ENCODE data around the gene LIF. TPM values are rescaled to one million over a fixed set of nuclear protein-coding genes. Genes with fewer than 3 reads are reported as not detected.

Gene LIF
- total RNA-seq, 1 experiment from 2014 or later, result 34.4 TPM

DNA sequence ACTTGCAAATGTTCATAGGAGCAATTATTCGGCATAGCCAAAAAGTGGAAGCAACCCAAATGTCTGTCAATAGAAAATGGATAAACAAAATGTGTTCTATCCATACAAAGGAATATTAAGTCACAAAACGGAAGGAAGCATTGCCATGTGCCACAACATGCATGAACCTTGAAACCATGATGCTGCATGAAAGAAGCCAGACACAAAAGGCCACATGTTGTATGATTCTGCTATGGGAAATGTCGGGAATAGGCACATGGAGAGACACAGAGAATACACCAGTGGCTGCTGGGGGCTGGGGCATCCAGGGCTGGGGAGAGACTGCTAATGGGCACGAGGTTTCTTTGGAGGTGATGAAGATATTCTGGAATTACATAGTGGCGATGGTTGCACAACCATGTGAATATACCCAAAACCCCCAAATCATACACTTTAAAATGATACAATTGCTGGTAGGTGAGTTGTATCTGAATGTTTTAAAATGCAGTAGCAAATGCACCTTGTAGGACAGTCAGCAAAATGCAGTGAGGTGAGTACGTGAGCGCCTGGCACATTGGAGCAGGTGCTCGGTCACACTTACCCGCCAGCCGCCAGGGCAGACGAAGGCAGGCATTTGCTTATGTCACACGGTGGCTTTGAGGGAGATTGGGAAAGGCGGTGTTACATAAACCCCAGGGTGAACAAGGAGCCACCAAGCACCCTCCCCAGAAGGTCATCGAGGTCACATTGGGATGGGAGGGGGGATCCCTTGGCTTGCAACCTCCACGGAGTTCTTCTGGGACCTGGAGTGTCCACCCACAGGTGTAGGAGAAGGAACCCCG is 26.4 kb upstream of the LIF start:
- POLR2A ChIA-PET, result no interaction called here

DNA sequence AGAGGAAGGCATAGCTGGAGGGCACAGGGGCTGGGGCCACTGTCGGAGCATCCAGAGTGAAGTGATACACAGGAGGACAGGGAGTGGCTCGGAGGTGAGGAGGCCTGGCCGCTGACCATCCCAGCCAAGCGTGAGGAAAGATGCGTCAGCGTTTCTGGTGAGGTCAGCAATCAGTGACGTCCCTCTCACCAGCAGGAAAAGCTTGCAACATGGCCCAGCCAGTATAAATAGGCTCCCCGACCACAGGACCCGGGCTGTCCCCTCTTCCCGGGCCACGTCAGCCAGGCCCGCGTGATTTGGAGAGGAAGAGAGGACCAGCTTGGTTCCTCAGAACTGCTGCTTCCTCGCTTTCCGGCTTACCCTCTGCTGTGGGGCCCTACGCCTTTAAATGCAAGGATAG is 24.3 kb upstream of the LIF start:
- ChIA-PET CTCF (no interaction called here), POLR2A (no interaction called here)
- ATAC-seq, result no peak
- DNase-seq (ENCODE audit: low read depth, low spot score), result no peak
- Histone ChIP-seq H3K36me3 (ENCODE audit: control insufficient read depth, insufficient read depth, low read length) (no peaks in the 10 kb centered on the region), H3K9me3 (ENCODE audit: control insufficient read depth, insufficient read depth, low read depth, low read length) (no peaks in the 10 kb centered on the region), H3K4me1 (ENCODE audit: control insufficient read depth, insufficient read depth, low read length) (no peaks in the 10 kb centered on the region), H3K27ac (ENCODE audit: low read length) (no peak overlapping the region), H3K4me3 (ENCODE audit: low read depth in 2 of 2, low read length in 2 of 2) (no peak overlapping the region), H3K27me3 (ENCODE audit: control insufficient read depth, insufficient read depth, low read length) (no peaks in the 10 kb centered on the region)
- intact Hi-C loops (cut with micrococcal nuclease; ENCODE audit: unreplicated experiment), result no loop called here
- TF ChIP-seq, protein P1, sequence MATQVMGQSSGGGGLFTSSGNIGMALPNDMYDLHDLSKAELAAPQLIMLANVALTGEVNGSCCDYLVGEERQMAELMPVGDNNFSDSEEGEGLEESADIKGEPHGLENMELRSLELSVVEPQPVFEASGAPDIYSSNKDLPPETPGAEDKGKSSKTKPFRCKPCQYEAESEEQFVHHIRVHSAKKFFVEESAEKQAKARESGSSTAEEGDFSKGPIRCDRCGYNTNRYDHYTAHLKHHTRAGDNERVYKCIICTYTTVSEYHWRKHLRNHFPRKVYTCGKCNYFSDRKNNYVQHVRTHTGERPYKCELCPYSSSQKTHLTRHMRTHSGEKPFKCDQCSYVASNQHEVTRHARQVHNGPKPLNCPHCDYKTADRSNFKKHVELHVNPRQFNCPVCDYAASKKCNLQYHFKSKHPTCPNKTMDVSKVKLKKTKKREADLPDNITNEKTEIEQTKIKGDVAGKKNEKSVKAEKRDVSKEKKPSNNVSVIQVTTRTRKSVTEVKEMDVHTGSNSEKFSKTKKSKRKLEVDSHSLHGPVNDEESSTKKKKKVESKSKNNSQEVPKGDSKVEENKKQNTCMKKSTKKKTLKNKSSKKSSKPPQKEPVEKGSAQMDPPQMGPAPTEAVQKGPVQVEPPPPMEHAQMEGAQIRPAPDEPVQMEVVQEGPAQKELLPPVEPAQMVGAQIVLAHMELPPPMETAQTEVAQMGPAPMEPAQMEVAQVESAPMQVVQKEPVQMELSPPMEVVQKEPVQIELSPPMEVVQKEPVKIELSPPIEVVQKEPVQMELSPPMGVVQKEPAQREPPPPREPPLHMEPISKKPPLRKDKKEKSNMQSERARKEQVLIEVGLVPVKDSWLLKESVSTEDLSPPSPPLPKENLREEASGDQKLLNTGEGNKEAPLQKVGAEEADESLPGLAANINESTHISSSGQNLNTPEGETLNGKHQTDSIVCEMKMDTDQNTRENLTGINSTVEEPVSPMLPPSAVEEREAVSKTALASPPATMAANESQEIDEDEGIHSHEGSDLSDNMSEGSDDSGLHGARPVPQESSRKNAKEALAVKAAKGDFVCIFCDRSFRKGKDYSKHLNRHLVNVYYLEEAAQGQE (IDR thresholded peaks at IDR 0.05; ENCODE audit: insufficient read depth in 1 of 2, low read depth in 2 of 2, low read length in 1 of 2), result no peak
- TF ChIP-seq SIN3A (IDR thresholded peaks at IDR 0.05; ENCODE audit: borderline replicate concordance, insufficient read depth, low read depth, low read length) (no peak), TCF7L2 (IDR thresholded peaks at IDR 0.05; ENCODE audit: low read depth, low read length) (no peak), POLR2AphosphoS5 (IDR thresholded peaks at IDR 0.05; ENCODE audit: low read depth, low read length) (no peak)
- TF ChIP-seq, protein P2, sequence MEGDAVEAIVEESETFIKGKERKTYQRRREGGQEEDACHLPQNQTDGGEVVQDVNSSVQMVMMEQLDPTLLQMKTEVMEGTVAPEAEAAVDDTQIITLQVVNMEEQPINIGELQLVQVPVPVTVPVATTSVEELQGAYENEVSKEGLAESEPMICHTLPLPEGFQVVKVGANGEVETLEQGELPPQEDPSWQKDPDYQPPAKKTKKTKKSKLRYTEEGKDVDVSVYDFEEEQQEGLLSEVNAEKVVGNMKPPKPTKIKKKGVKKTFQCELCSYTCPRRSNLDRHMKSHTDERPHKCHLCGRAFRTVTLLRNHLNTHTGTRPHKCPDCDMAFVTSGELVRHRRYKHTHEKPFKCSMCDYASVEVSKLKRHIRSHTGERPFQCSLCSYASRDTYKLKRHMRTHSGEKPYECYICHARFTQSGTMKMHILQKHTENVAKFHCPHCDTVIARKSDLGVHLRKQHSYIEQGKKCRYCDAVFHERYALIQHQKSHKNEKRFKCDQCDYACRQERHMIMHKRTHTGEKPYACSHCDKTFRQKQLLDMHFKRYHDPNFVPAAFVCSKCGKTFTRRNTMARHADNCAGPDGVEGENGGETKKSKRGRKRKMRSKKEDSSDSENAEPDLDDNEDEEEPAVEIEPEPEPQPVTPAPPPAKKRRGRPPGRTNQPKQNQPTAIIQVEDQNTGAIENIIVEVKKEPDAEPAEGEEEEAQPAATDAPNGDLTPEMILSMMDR (IDR thresholded peaks at IDR 0.05), result no peak
- no TSS peak for BruUV-seq (replicated peaks)
- in situ Hi-C loops (cut with HindIII; ENCODE audit: low pct_unique_long_range_greater_than_20kb, low sequenced_read_pairs), result no loop called here

More for the DNA sequence above, 26.4 kb upstream of the LIF start:
- no peaks in the 10 kb centered on the region for H3K36me3 ChIP-seq (ENCODE audit: control insufficient read depth, insufficient read depth, low read length)
- DNase-seq (ENCODE audit: low read depth, low spot score) (no peak), ATAC-seq (no peak)
- TF ChIP-seq, protein P2 (IDR thresholded peaks at IDR 0.05), result no peak
- TF ChIP-seq SIN3A (IDR thresholded peaks at IDR 0.05; ENCODE audit: borderline replicate concordance, insufficient read depth, low read depth, low read length), result no peak
- TF ChIP-seq POLR2AphosphoS5 (IDR thresholded peaks at IDR 0.05; ENCODE audit: low read depth, low read length), result no peak
- TF ChIP-seq, protein P1 (IDR thresholded peaks at IDR 0.05; ENCODE audit: insufficient read depth in 1 of 2, low read depth in 2 of 2, low read length in 1 of 2), result no peak
- TF ChIP-seq TCF7L2 (IDR thresholded peaks at IDR 0.05; ENCODE audit: low read depth, low read length), result no peak
- no peak overlapping the region for H3K27ac ChIP-seq (ENCODE audit: low read length)
- in situ Hi-C loops (cut with HindIII; ENCODE audit: low pct_unique_long_range_greater_than_20kb, low sequenced_read_pairs) (no loop called here), intact Hi-C loops (cut with micrococcal nuclease; ENCODE audit: unreplicated experiment) (no loop called here)
- CTCF ChIA-PET, result no interaction called here
- no peaks in the 10 kb centered on the region for H3K9me3 ChIP-seq (ENCODE audit: control insufficient read depth, insufficient read depth, low read depth, low read length)
- no peaks in the 10 kb centered on the region for H3K27me3 ChIP-seq (ENCODE audit: control insufficient read depth, insufficient read depth, low read length)
- no peak overlapping the region for H3K4me3 ChIP-seq (ENCODE audit: low read depth in 2 of 2, low read length in 2 of 2)
- no TSS peak for BruUV-seq (replicated peaks)
- no peaks in the 10 kb centered on the region; the same call in 1 of the 2 replicates for H3K4me1 ChIP-seq (ENCODE audit: control insufficient read depth, insufficient read depth, low read length)

All from Panc1 (cell line).